HEK293T (cell line): Measurements from ENCODE around the gene ZNF138.
"Not testable (repeated sequence)": the region's sequence is repeated elsewhere in the genome, so short reads cannot be mapped to it uniquely, and the experiment has no call there.

Source experiments
- CTCF ChIA-PET: fragments of 350-600 bp; formaldehyde crosslinking; extraction: SDS; loops from one replicate; lab custom pipeline; 2021; ENCODE audit warnings: antibody characterized with exemption, inconsistent platforms; lab: Yijun Ruan, JAX
- POLR2A ChIA-PET: fragments of 350-600 bp; formaldehyde crosslinking; extraction: SDS; loops from one replicate; lab custom pipeline; 2020; ENCODE audit warnings: antibody characterized with exemption, inconsistent platforms; lab: Yijun Ruan, JAX
- DNase-seq: peaks from one replicate; pipeline ENCODE4 v3.0.0; 2012; ENCODE audit warnings: mixed read lengths; ENCODE audit errors: extremely low spot score
- ARNT ChIP-seq: fragments of 450-650 bp; IDR thresholded peaks from 2 replicates; pipeline ENCODE4 v1.6.1; 2017; ENCODE audit warnings: mild to moderate bottlenecking
- BHLHE40 ChIP-seq: fragments of 450-650 bp; IDR thresholded peaks from 2 replicates; pipeline ENCODE4 v1.6.1; 2016; ENCODE audit warnings: mild to moderate bottlenecking, moderate library complexity, borderline replicate concordance
- CTBP1 ChIP-seq: fragments of 450-650 bp; IDR thresholded peaks from 2 replicates; pipeline ENCODE4 v1.6.1; 2016; ENCODE audit warnings: borderline replicate concordance
- ELF4 ChIP-seq: fragments of 450-650 bp; IDR thresholded peaks from 2 replicates; pipeline ENCODE4 v1.6.1; 2017; ENCODE audit warnings: antibody characterized with exemption
- FOXA1 ChIP-seq: fragments of 450-650 bp; IDR thresholded peaks from 2 replicates; pipeline ENCODE4 v1.6.1; 2016; ENCODE audit warnings: mild to moderate bottlenecking
- FOXK2 ChIP-seq: fragments of 450-650 bp; IDR thresholded peaks from 2 replicates; pipeline ENCODE4 v1.6.1; 2016; ENCODE audit warnings: mild to moderate bottlenecking
- FOXM1 ChIP-seq: fragments of 450-650 bp; IDR thresholded peaks from 2 replicates; pipeline ENCODE4 v1.6.1; 2017; ENCODE audit warnings: mild to moderate bottlenecking, borderline replicate concordance
- HDGF ChIP-seq: fragments of 450-650 bp; IDR thresholded peaks from 2 replicates; pipeline ENCODE4 v1.6.1; 2017; ENCODE audit warnings: antibody characterized with exemption, borderline replicate concordance
- L3MBTL2 ChIP-seq: fragments of 450-650 bp; conservative IDR thresholded peaks from 2 replicates; pipeline ENCODE4 v1.6.1; 2016; ENCODE audit warnings: mild to moderate bottlenecking
- LEF1 ChIP-seq: fragments of 450-650 bp; IDR thresholded peaks from 2 replicates; pipeline ENCODE4 v1.6.1; 2017; ENCODE audit warnings: mild to moderate bottlenecking, borderline replicate concordance
- NFRKB ChIP-seq: fragments of 450-650 bp; IDR thresholded peaks from 2 replicates; pipeline ENCODE4 v1.6.1; 2016; ENCODE audit warnings: mild to moderate bottlenecking, moderate library complexity
- PKNOX1 ChIP-seq: fragments of 450-650 bp; IDR thresholded peaks from 2 replicates; pipeline ENCODE4 v1.6.1; 2016
- SP1 ChIP-seq: fragments of 450-650 bp; IDR thresholded peaks from 2 replicates; pipeline ENCODE4 v1.6.1; 2017
- SUZ12 ChIP-seq: fragments of 450-650 bp; IDR thresholded peaks from 2 replicates; pipeline ENCODE4 v1.6.1; 2016; ENCODE audit warnings: mild to moderate bottlenecking
- TARDBP ChIP-seq: fragments of 450-650 bp; IDR thresholded peaks from 2 replicates; pipeline ENCODE4 v1.6.1; 2016
- ZNF384 ChIP-seq: fragments of 450-650 bp; IDR thresholded peaks from 2 replicates; pipeline ENCODE4 v1.6.1; 2016

ZNF138 gene

GRCh38 chr7:64834989-64835388 is 40.8 kb downstream of the ZNF138 start:
- ChIA-PET POLR2A (no interaction called here), CTCF (no interaction called here)
- TF ChIP-seq FOXK2 (no peak), SP1 (no peak), SUZ12 (no peak), LEF1 (no peak), HDGF (no peak), ARNT (no peak), PKNOX1 (no peak), L3MBTL2 (no peak), TARDBP (no peak)
- no peak for DNase-seq

- CTCF ChIA-PET, POLR2A ChIA-PET, DNase-seq: not testable (repeated sequence)
These were observed 41.6 kb downstream of the ZNF138 start for GRCh38 chr7:64835856-64836255.

GRCh38 chr7:64838051-64838450 is 43.8 kb downstream of the ZNF138 start:
- DNase-seq, CTCF ChIA-PET, POLR2A ChIA-PET: not testable (repeated sequence)

- POLR2A ChIA-PET = no interaction called here
- CTCF ChIA-PET = no interaction called here
- no peak for TF ChIP-seq SUZ12
- TF ChIP-seq BHLHE40 = no peak
- TF ChIP-seq ZNF384 = no peak
- TF ChIP-seq ELF4 = no peak
- TF ChIP-seq TARDBP = no peak
- no peak for TF ChIP-seq PKNOX1
- DNase-seq = no peak
These were observed 44.5 kb downstream of the ZNF138 start for GRCh38 chr7:64838691-64839090.

GRCh38 chr7:64839910-64840309 is 45.7 kb downstream of the ZNF138 start:
- CTCF ChIA-PET = no interaction called here
- no peak for TF ChIP-seq SUZ12
- DNase-seq = no peak
- POLR2A ChIA-PET = no interaction called here

GRCh38 chr7:64849250-64849923 is 55.2 kb downstream of the ZNF138 start:
- ChIA-PET CTCF (no interaction called here), POLR2A (no interaction called here)
- TF ChIP-seq BHLHE40 (no peak), ELF4 (no peak), NFRKB (no peak), ARNT (no peak), LEF1 (no peak), SUZ12 (no peak), CTBP1 (no peak), HDGF (no peak), FOXA1 (no peak), FOXK2 (no peak), L3MBTL2 (no peak)
- DNase-seq = no peak

- ChIA-PET CTCF (no interaction called here), POLR2A (interaction anchor here (1.0 kb wide), 1 partner anchor 56 kb away, joined by 4 read pairs; the partner anchor contains the start of gene ZNF138)
These were observed 55.8 kb downstream of the ZNF138 start for GRCh38 chr7:64849924-64850499.

More at GRCh38 chr7:64849924-64850499, 55.8 kb downstream of the ZNF138 start:
- DNase-seq = no peak
- TF ChIP-seq HDGF = no peak
- no peak for TF ChIP-seq ELF4
- TF ChIP-seq FOXM1 = no peak
- TF ChIP-seq ARNT = no peak
- TF ChIP-seq SUZ12 = no peak
- TF ChIP-seq SP1 = no peak
- TF ChIP-seq NFRKB = no peak
- TF ChIP-seq FOXA1 = no peak
- TF ChIP-seq TARDBP = no peak
- no peak for TF ChIP-seq LEF1
- no peak for TF ChIP-seq PKNOX1
- TF ChIP-seq L3MBTL2 = no peak
- TF ChIP-seq FOXK2 = no peak
- TF ChIP-seq ZNF384 = no peak
- TF ChIP-seq BHLHE40 = no peak
- no peak for TF ChIP-seq CTBP1
